HCT116 (cell line): ENCODE measurements around the gene PITPNM1. TPM values are rescaled to one million over a fixed set of nuclear protein-coding genes. Genes with fewer than 3 reads are reported as not detected.

Source experiments
- ATAC-seq: fragments of 200-7000 bp; cut with Tn5 transposase; 2 replicates; pipeline ENCODE4 v1.9.1; 2020; ENCODE audit warnings: mild to moderate bottlenecking, moderate library complexity
- BruUV-seq: library from RNA; stranded (reverse); fragments of 400-500 nt; replicated peaks from 2 replicates; lab custom pipeline; 2021; lab: Mats Ljungman, UMichigan
- CTCF ChIA-PET: fragments of 300-600 bp; sonication (Branson Sonifier 250); formaldehyde crosslinking; loops from one replicate; lab custom pipeline; 2021; ENCODE audit warnings: antibody characterized with exemption; lab: Charles Lee
- POLR2A ChIA-PET: fragments of 300-600, 350-600 bp; sonication (Branson Sonifier 250); formaldehyde crosslinking; loops from one replicate; lab custom pipeline; 2021; ENCODE audit warnings: antibody characterized with exemption; lab: Charles Lee
- RAD21 ChIA-PET, 2 experiments: fragments of 300-600 bp; sonication (Branson Sonifier 250); formaldehyde crosslinking; loops; one replicate each; lab custom pipeline; 2023; ENCODE audit warnings: low total read pairs in 2 of 2; ENCODE audit not compliant: uncharacterized antibody in 2 of 2, unreplicated experiment in 2 of 2, low non-redundant PET in 1 of 2; lab: Charles Lee
- DNase-seq: peaks from one replicate; pipeline ENCODE4 v3.0.0-alpha.2; 2010; ENCODE audit warnings: low read depth, low spot score
- H2AFZ ChIP-seq: fragments of 200-600 bp; shearing (Covaris generic), sonication (generic); 2 replicates; pipeline ENCODE4 v1.6.1; 2017; ENCODE audit warnings: low read depth, mixed run types, mixed read lengths, antibody characterized with exemption, low read length; ENCODE audit not compliant: poor library complexity, severe bottlenecking
- H3K27ac ChIP-seq: 2 replicates; pipeline ENCODE4 v1.5.1; 2012; ENCODE audit warnings: low read depth, low read length
- H3K27me3 ChIP-seq: fragments of 200-600 bp; sonication (generic); 2 replicates; pipeline ENCODE4 v1.6.1; 2016; ENCODE audit warnings: mixed run types, low read length, mixed read lengths; ENCODE audit not compliant: insufficient read depth
- H3K36me3 ChIP-seq, 2 experiments: fragments of 200-500 bp in 1 of 2; fragments of 200-600 bp in 1 of 2; sonication (Bioruptor generic) in 1 of 2; sonication (generic) in 1 of 2; 2 replicates each; pipeline versions ENCODE4 v1.5.1 to v1.6.1; 2014 to 2016; ENCODE audit warnings: low read length in 2 of 2, inconsistent platforms in 1 of 2, mixed read lengths in 1 of 2, mixed run types in 1 of 2; ENCODE audit not compliant: insufficient read depth in 2 of 2, control insufficient read depth in 1 of 2
- H3K4me1 ChIP-seq, 2 experiments: fragments of 200-600 bp in 1 of 2; sonication (generic) in 1 of 2; 2 replicates each; pipeline versions ENCODE4 v1.5.1 to v1.6.1; 2012 to 2017; ENCODE audit warnings: low read length in 2 of 2, inconsistent platforms in 1 of 2, mild to moderate bottlenecking in 1 of 2, mixed read lengths in 1 of 2, mixed run types in 1 of 2, moderate library complexity in 1 of 2; ENCODE audit not compliant: insufficient read depth in 2 of 2, control insufficient read depth in 1 of 2
- H3K4me2 ChIP-seq: fragments of 200-600 bp; sonication (generic); 2 replicates; pipeline ENCODE4 v1.6.1; 2017; ENCODE audit warnings: mixed run types, low read length, mixed read lengths
- H3K4me3 ChIP-seq, 2 experiments: fragments of 200-600 bp in 1 of 2; sonication (generic) in 1 of 2; replicated peaks in 1 of 2; 2 replicates each; pipeline ENCODE4 v1.5.1; 2011 to 2016; ENCODE audit warnings: low read length in 2 of 2, control low read depth in 1 of 2, low read depth in 1 of 2, mild to moderate bottlenecking in 1 of 2, mixed read lengths in 1 of 2, mixed run types in 1 of 2
- H3K79me2 ChIP-seq: fragments of 200-600 bp; sonication (generic); 2 replicates; pipeline ENCODE4 v1.6.1; 2017; ENCODE audit warnings: mild to moderate bottlenecking, mixed run types, low read length, moderate library complexity, mixed read lengths; ENCODE audit not compliant: insufficient read depth
- H3K9ac ChIP-seq: fragments of 200-600 bp; sonication (generic); 2 replicates; pipeline ENCODE4 v1.6.1; 2016; ENCODE audit warnings: low read length, mixed read lengths
- H3K9me2 ChIP-seq: fragments of 200-600 bp; sonication (generic), shearing (Covaris generic); 2 replicates; pipeline ENCODE4 v1.6.1; 2017; ENCODE audit warnings: mixed run types, mild to moderate bottlenecking, moderate library complexity; ENCODE audit not compliant: insufficient read depth
- H3K9me3 ChIP-seq, 2 experiments: fragments of 200-500 bp in 1 of 2; fragments of 200-600 bp in 1 of 2; sonication (Bioruptor generic) in 1 of 2; sonication (generic) in 1 of 2; 2 replicates each; pipeline ENCODE4 v1.6.1; 2014 to 2017; ENCODE audit warnings: low read length in 2 of 2, mixed read lengths in 2 of 2, inconsistent platforms in 1 of 2, low read depth in 1 of 2, mild to moderate bottlenecking in 1 of 2, mixed run types in 1 of 2, moderate library complexity in 1 of 2; ENCODE audit not compliant: control insufficient read depth in 1 of 2, insufficient read depth in 1 of 2
- H4K20me1 ChIP-seq: fragments of 200-600 bp; sonication (generic), shearing (Covaris generic); 2 replicates; pipeline ENCODE4 v1.6.1; 2017; ENCODE audit warnings: mixed run types, mild to moderate bottlenecking, moderate library complexity; ENCODE audit not compliant: insufficient read depth
- CEBPB ChIP-seq: IDR thresholded peaks from 2 replicates; pipeline ENCODE4 v1.6.1; 2012; ENCODE audit warnings: low read depth
- EZH2 ChIP-seq: fragments of 200-600 bp; sonication (generic); IDR thresholded peaks from 2 replicates; pipeline ENCODE4 v1.6.1; 2017; ENCODE audit warnings: antibody characterized with exemption, mixed run types
- REST ChIP-seq: IDR thresholded peaks from 2 replicates; pipeline ENCODE4 v1.6.1; 2012; ENCODE audit warnings: low read depth
- SP1 ChIP-seq: IDR thresholded peaks from 2 replicates; pipeline ENCODE4 v1.6.1; 2012; ENCODE audit warnings: low read depth
- intact Hi-C: fragments of 100-400 bp; cut with micrococcal nuclease; formaldehyde crosslinking; loops from 2 replicates; pipeline ENCODE4 v1.10.0; 2022
- total RNA-seq: library from RNA; stranded (reverse); gene quantifications from one replicate; pipeline ENCODE4 v1.2.1, GENCODE V29; 2021; ENCODE audit not compliant: unreplicated experiment
- TF ChIP-seq, protein P1 (sequence below): IDR thresholded peaks from 2 replicates; pipeline ENCODE4 v1.6.1; 2011; ENCODE audit warnings: mild to moderate bottlenecking, low read length, moderate library complexity; ENCODE audit not compliant: insufficient replicate concordance; ENCODE audit errors: extremely low read depth

PITPNM1 gene
- total RNA-seq, 1 experiment from 2014 or later = 79.5 TPM

DNA sequence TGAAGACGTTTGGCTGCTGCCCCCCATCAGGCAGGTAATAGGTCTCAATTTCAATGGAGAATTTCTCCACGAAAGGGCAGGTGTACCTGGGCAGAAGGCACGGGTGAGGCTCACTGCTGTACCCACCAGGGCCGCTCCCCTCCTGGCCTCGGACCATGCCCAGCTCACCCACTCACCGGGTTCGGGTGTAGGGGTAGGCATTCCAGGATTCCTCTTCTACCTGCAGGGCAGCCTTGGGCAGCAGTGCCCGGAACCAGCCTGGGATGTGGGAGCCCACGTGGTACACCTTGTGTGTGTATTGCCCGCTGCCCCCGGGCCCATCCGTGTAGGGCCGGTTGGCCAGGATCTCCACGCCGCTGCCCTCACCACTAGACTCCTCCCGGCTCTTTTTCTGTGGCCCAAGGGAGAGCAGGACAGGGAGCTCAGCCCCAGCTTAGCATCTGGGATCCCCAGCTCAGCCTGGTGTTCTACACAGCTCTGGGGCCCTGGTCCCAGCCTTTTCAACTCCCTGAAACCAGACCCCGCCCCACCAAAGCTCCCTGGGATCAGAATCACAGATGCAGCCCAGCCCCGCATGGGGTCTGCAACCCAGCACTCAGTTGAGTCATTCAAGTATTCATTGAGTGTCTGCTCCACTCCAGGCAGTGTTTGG, 2.7 kb downstream of the PITPNM1 start (continued):
- no peak for TF ChIP-seq REST
- TF ChIP-seq EZH2 = no peak
- no peak for TF ChIP-seq SP1

GRCh38 chr11:67501854-67502253, 3.3 kb downstream of the PITPNM1 start:
- Histone ChIP-seq H3K27ac (no peak overlapping the region), H2AFZ (no peak overlapping the region)
- ATAC-seq = no peak
- CTCF ChIA-PET = no interaction called here
- BruUV-seq = no TSS peak
- TF ChIP-seq, protein P1, sequence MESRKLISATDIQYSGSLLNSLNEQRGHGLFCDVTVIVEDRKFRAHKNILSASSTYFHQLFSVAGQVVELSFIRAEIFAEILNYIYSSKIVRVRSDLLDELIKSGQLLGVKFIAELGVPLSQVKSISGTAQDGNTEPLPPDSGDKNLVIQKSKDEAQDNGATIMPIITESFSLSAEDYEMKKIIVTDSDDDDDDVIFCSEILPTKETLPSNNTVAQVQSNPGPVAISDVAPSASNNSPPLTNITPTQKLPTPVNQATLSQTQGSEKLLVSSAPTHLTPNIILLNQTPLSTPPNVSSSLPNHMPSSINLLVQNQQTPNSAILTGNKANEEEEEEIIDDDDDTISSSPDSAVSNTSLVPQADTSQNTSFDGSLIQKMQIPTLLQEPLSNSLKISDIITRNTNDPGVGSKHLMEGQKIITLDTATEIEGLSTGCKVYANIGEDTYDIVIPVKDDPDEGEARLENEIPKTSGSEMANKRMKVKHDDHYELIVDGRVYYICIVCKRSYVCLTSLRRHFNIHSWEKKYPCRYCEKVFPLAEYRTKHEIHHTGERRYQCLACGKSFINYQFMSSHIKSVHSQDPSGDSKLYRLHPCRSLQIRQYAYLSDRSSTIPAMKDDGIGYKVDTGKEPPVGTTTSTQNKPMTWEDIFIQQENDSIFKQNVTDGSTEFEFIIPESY = no peak
- no peak for TF ChIP-seq CEBPB
- TF ChIP-seq, all 23 proteins: peak for 0
- H3K36me3 ChIP-seq = peaks cover 8 to 10% of the 10 kb centered on the region in 2 experiments; a peak in 3 of 4 replicates
- no peaks in the 10 kb centered on the region for H3K9me3 ChIP-seq
- no peaks in the 10 kb centered on the region for H3K9me2 ChIP-seq
- ChIA-PET POLR2A (no interaction called here), RAD21 (no interaction called here)
- no peak overlapping the region for H3K9ac ChIP-seq
- H3K4me3 ChIP-seq = no peak overlapping the region
- no peak overlapping the region for H3K4me2 ChIP-seq
- H3K27me3 ChIP-seq = no peaks in the 10 kb centered on the region
- intact Hi-C loops = no loop called here
- H3K4me1 ChIP-seq = peaks cover 23 to 25% of the 10 kb centered on the region in 2 experiments
- no peak for DNase-seq
- no peaks in the 10 kb centered on the region for H4K20me1 ChIP-seq
- peaks cover 24% of the 10 kb centered on the region for H3K79me2 ChIP-seq
